ENCODE results near the gene KL.

Gene KL

GRCh38 chr13:33110713-33111413 lies 94.6 kb downstream of the KL start:
- TF ChIP-seq ZNF274 (IDR thresholded peaks at IDR 0.05; ENCODE audit: low read depth, low read length), result no peak
- no peak overlapping the region; the same call in 1 of the 2 replicates for H3K4me3 ChIP-seq (ENCODE audit: low read length)

- no peak for TF ChIP-seq ZNF274 (IDR thresholded peaks at IDR 0.05; ENCODE audit: low read depth, low read length)
- H3K4me3 ChIP-seq (ENCODE audit: low read length), result no peak overlapping the region
Measured at GRCh38 chr13:33111414-33112110, 95.3 kb downstream of the KL start.

GRCh38 chr13:33112766-33113165 lies 96.5 kb downstream of the KL start:
- no peak for TF ChIP-seq ZNF274 (IDR thresholded peaks at IDR 0.05; ENCODE audit: low read depth, low read length)
- H3K4me3 ChIP-seq (ENCODE audit: low read length), result no peak overlapping the region

GRCh38 chr13:33114146-33114545 lies 97.9 kb downstream of the KL start:
- TF ChIP-seq ZNF274 (IDR thresholded peaks at IDR 0.05; ENCODE audit: low read depth, low read length), result no peak
- no peak overlapping the region for H3K4me3 ChIP-seq (ENCODE audit: low read length)

GRCh38 chr13:33115274-33115673 lies 99.1 kb downstream of the KL start:
- no peak for TF ChIP-seq ZNF274 (IDR thresholded peaks at IDR 0.05; ENCODE audit: low read depth, low read length)

More at GRCh38 chr13:33115274-33115673, 99.1 kb downstream of the KL start:
- no peak overlapping the region for H3K4me3 ChIP-seq (ENCODE audit: low read length)

Data from GM08714 (cell line).